ENCODE data around the gene UBA5. TPM values are rescaled to one million over a fixed set of nuclear protein-coding genes. Genes with fewer than 3 reads are reported as not detected.

Gene UBA5
- total and polyA plus RNA-seq, 8 donors, result 32.2 to 49.0 (median 37.7) TPM

GRCh38 chr3:132694991-132695390, 34.9 kb downstream of the UBA5 start:
- no peak for TF ChIP-seq CTCF (IDR thresholded peaks at IDR 0.05)
- Histone ChIP-seq H3K27ac (no peak overlapping the region), H3K4me3 (no peak overlapping the region), H3K27me3 (no peaks in the 10 kb centered on the region), H3K4me1 (no peaks in the 10 kb centered on the region), H3K9me3 (no peaks in the 10 kb centered on the region), H3K36me3 (peaks cover 0 to 49% (median 18%) of the 10 kb centered on the region in 3 donors)
- no peak for ATAC-seq
- intact Hi-C loops (cut with DNase I), result no loop called here
- FAIRE-seq, result no peak
- WGBS, 2 donors, result 72 to 87% methylated on average over 4 of the region's 4 CpGs
- DNase-seq, result no peak

- no peak for TF ChIP-seq CTCF (IDR thresholded peaks at IDR 0.05)
- DNase-seq (no peak), ATAC-seq (no peak), FAIRE-seq (no peak)
- Histone ChIP-seq H3K36me3 (peaks cover 0 to 49% (median 21%) of the 10 kb centered on the region in 3 donors), H3K4me3 (no peak overlapping the region), H3K27me3 (no peaks in the 10 kb centered on the region), H3K9me3 (no peaks in the 10 kb centered on the region), H3K27ac (no peak overlapping the region), H3K4me1 (no peaks in the 10 kb centered on the region)
- 91 to 100% methylated on average over 1 of the region's 1 CpG for WGBS, 2 donors
- intact Hi-C loops (cut with DNase I), result no loop called here
Observed at GRCh38 chr3:132695422-132695821, 35.3 kb downstream of the UBA5 start.

- no peaks in the 10 kb centered on the region for H3K4me1 ChIP-seq
- FAIRE-seq (no peak), DNase-seq (no peak), ATAC-seq (no peak)
- H3K4me3 ChIP-seq, result no peak overlapping the region
- H3K36me3 ChIP-seq, result peaks cover 0 to 23% (median 9%) of the 10 kb centered on the region in 3 donors
- 50 to 54% methylated on average over 2 of the region's 2 CpGs for WGBS, 2 donors
- intact Hi-C loops (cut with DNase I), result no loop called here
- no peaks in the 10 kb centered on the region for H3K9me3 ChIP-seq
- no peak for TF ChIP-seq CTCF (IDR thresholded peaks at IDR 0.05)
- H3K27me3 ChIP-seq, result no peaks in the 10 kb centered on the region
- no peak overlapping the region for H3K27ac ChIP-seq
Observed at GRCh38 chr3:132703733-132704132, 43.6 kb downstream of the UBA5 start.

- peaks cover 0 to 15% (median 5%) of the 10 kb centered on the region in 3 donors for H3K36me3 ChIP-seq
Observed at GRCh38 chr3:132709761-132710160, 49.6 kb downstream of the UBA5 start.

More at GRCh38 chr3:132709761-132710160, 49.6 kb downstream of the UBA5 start:
- Histone ChIP-seq H3K27ac (no peak overlapping the region), H3K4me3 (no peak overlapping the region), H3K4me1 (no peaks in the 10 kb centered on the region), H3K27me3 (no peaks in the 10 kb centered on the region), H3K9me3 (no peaks in the 10 kb centered on the region)
- 81 to 87% methylated on average over 5 of the region's 5 CpGs for WGBS, 2 donors
- ATAC-seq (no peak), FAIRE-seq (no peak), DNase-seq (no peak)
- intact Hi-C loops (cut with DNase I), result no loop called here
- no peak for TF ChIP-seq CTCF (IDR thresholded peaks at IDR 0.05)

All from pancreas (tissue), 10 donors.